Uterus (tissue), 4 donors: ENCODE results near the gene SASH1. TPM values are rescaled to one million over a fixed set of nuclear protein-coding genes. Genes with fewer than 3 reads are reported as not detected.

Experiments used
- DNase-seq, 2 donors: peaks; one replicate each; pipeline ENCODE4 v3.0.0-alpha.2; 2019 to 2020
- H3K27ac ChIP-seq, 2 donors: fragments of 200-600 bp; sonication (generic); 1 replicate in 1 of 2; 2 replicates in 1 of 2; pipeline ENCODE4 v1.5.1; 2016 to 2018
- H3K27me3 ChIP-seq, 2 donors: fragments of 200-600 bp; sonication (generic); one replicate each; pipeline ENCODE4 v1.5.1; 2018 to 2019; ENCODE audit warnings: control low read depth in 1 of 2
- H3K36me3 ChIP-seq, 2 donors: fragments of 200-600 bp; sonication (generic); one replicate each; pipeline ENCODE4 v1.5.1; 2019; ENCODE audit warnings: control low read depth in 1 of 2
- H3K4me1 ChIP-seq, 2 donors: fragments of 200-600 bp; sonication (generic); one replicate each; pipeline ENCODE4 v1.5.1; 2018 to 2019; ENCODE audit warnings: control low read depth in 1 of 2
- H3K4me3 ChIP-seq, 2 donors: fragments of 200-600 bp; sonication (generic); 1 replicate in 1 of 2; 2 replicates in 1 of 2; pipeline ENCODE4 v1.5.1; 2018 to 2019; ENCODE audit warnings: mild to moderate bottlenecking in 1 of 2
- H3K9me3 ChIP-seq, 2 donors: fragments of 200-600 bp; sonication (generic); one replicate each; pipeline ENCODE4 v1.5.1; 2019; ENCODE audit warnings: control low read depth in 1 of 2
- CTCF ChIP-seq, 4 experiments: fragments of 200-600 bp in 2 of 4; fragments of 450-650 bp in 2 of 4; sonication (generic) in 2 of 4; IDR thresholded peaks; one replicate each; pipeline ENCODE4 v1.5.1; 2016 to 2019; ENCODE audit warnings: antibody characterized with exemption in 4 of 4, mild to moderate bottlenecking in 2 of 4, moderate library complexity in 1 of 4
- POLR2A ChIP-seq, 2 donors: fragments of 450-650 bp; IDR thresholded peaks; one replicate each; pipeline ENCODE4 v1.6.1; 2016; ENCODE audit warnings: antibody characterized with exemption in 2 of 2, mild to moderate bottlenecking in 1 of 2, moderate library complexity in 1 of 2
- intact Hi-C: fragments of 100-400 bp; cut with DNase I; formaldehyde crosslinking; loops from one replicate; pipeline ENCODE4 v1.15.1; 2023; ENCODE audit warnings: low total_unique reads
- total RNA-seq, 4 donors: library from RNA; depleted of rRNA in 3 of 4; stranded (reverse); fragments of >200 nt in 3 of 4; gene quantifications; one replicate each; pipeline versions ENCODE4 v1.1.0 to v1.2.4, GENCODE V29; 2014 to 2023
- donor health status: DM: yes; HTN: yes; CAD: no.

Gene SASH1
- total RNA-seq, 4 donors from 2014 or later, result 31.2 to 79.9 (median 54.3) TPM

DNA sequence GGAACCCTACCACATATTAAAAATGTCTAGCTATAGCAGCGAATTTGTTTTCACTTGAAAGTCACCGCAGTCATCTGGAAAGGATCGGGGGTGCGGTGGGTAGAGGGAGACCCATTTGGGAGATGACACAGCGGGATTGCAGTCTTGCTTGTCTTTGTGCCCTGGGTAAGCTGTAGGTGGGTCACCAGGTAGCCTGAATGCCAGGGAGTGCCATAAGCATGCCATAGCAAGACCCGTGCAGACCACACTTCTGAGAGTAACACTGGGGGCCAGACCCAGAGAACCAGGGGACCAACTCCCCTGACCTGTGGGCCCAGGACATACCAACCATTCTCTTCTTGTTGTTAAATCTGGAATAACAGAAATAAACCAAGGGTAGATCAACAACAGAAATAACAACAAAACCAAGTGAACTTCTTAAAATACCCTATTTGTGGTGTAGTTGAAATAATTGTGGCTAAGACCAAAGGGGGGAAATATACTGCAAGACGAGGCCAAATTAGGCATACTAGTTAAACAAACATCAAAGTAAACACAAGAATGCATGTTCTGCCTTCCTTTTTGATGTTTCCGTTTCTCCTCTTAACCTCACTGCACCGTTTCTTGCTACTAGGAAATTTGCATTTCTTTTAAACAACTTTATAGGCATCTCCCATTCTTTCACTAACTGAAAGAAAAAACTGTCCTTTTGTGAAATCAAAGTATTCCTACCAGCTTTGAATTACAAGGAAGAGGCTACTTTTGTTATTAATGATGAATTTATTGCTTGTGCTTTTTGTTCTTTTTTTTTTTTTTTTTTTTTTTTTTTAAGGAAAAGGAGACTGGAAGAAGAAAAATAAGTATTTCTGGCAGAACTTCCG lies 128.2 kb downstream of the SASH1 start:
- TF ChIP-seq POLR2A (IDR thresholded peaks at IDR 0.05) (no peak), CTCF (IDR thresholded peaks at IDR 0.05) (no peak)
- Histone ChIP-seq H3K36me3 (no peaks in the 10 kb centered on the region), H3K4me3 (no peak overlapping the region), H3K4me1 (no peaks in the 10 kb centered on the region), H3K27me3 (no peaks in the 10 kb centered on the region), H3K9me3 (no peaks in the 10 kb centered on the region), H3K27ac (no peak overlapping the region)
- intact Hi-C loops, result no loop called here
- no peak for DNase-seq

- no peak overlapping the region for H3K4me3 ChIP-seq
- H3K4me1 ChIP-seq, result no peaks in the 10 kb centered on the region
- TF ChIP-seq CTCF (IDR thresholded peaks at IDR 0.05) (no peak), POLR2A (IDR thresholded peaks at IDR 0.05) (no peak)
- no peaks in the 10 kb centered on the region for H3K36me3 ChIP-seq
- H3K9me3 ChIP-seq, result no peaks in the 10 kb centered on the region
- no peaks in the 10 kb centered on the region for H3K27me3 ChIP-seq
- intact Hi-C loops, result no loop called here
- no peak for DNase-seq
- peak overlapping the region in 1 of 2 donors; percentile 66 for H3K27ac ChIP-seq
Observed at GRCh38 chr6:148471624-148472159, 129.1 kb downstream of the SASH1 start.

DNA sequence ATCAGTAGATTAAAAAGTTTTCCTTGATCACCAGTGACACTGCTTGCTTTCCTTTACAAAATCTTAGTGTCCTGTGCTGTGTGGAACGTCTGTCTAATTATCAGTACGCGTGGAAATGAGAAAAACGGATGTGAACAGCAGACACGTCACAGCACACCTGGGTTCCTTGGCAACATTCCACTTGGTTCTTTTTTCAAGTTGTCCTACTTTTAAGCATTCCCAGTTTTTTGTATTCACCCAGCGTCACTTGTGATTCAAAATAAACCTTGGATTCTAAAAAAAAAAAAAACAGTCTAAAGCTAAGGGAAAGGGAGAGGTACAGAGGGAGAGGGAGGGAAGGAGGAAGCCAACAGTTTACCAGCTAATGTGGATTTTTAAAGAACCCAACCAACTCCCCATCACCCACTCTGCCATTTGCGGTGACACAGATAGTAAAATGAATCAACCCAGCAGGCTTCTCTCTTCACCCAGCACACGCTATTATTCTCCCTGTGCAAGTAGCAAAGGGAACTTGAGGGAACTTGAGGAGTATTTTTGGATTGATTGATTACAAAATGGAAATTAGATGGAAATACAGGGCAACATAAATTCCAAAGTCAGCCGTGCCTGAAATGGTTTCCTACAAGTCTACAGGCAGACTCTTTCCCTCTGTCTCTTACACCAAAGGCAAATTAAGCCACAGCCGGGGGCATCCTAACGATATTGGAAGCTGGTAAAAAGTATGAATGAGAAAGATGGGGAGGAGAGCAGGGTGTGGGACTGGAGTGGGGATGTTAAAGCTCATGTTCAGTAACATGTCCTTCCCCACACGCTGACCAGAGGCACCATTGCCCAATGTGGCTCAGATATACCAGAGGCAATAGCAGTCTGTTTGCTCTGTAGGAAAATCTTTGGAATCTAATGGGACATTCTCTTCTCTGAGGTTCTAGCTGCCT lies 129.8 kb downstream of the SASH1 start:
- H3K36me3 ChIP-seq, result no peaks in the 10 kb centered on the region
- no peaks in the 10 kb centered on the region for H3K27me3 ChIP-seq
- no peak overlapping the region for H3K4me3 ChIP-seq
- intact Hi-C loops, result no loop called here
- no peak for DNase-seq
- H3K9me3 ChIP-seq, result no peaks in the 10 kb centered on the region
- H3K4me1 ChIP-seq, result no peaks in the 10 kb centered on the region
- peak overlapping the region in 1 of 2 donors; percentile 66 for H3K27ac ChIP-seq
- no peak for TF ChIP-seq POLR2A (IDR thresholded peaks at IDR 0.05)
- TF ChIP-seq CTCF (IDR thresholded peaks at IDR 0.05), result no peak

- intact Hi-C loops, result no loop called here
- no peak for DNase-seq
- H3K4me3 ChIP-seq, result no peak overlapping the region
- no peaks in the 10 kb centered on the region for H3K4me1 ChIP-seq
- H3K9me3 ChIP-seq, result no peaks in the 10 kb centered on the region
- H3K36me3 ChIP-seq, result no peaks in the 10 kb centered on the region
- no peaks in the 10 kb centered on the region for H3K27me3 ChIP-seq
- TF ChIP-seq CTCF (IDR thresholded peaks at IDR 0.05) (no peak), POLR2A (IDR thresholded peaks at IDR 0.05) (no peak)
- H3K27ac ChIP-seq, result no peak overlapping the region
Observed at GRCh38 chr6:148479497-148479896, 136.9 kb downstream of the SASH1 start.
